OCI-LY7 (cell line): ENCODE measurements around the gene PFKP. TPM values are rescaled to one million over a fixed set of nuclear protein-coding genes. Genes with fewer than 3 reads are reported as not detected.

Experiments used
- BruUV-seq: library from RNA; stranded (reverse); fragments of 400-500 nt; replicated peaks from 2 replicates; lab custom pipeline; 2021; lab: Mats Ljungman, UMichigan
- CTCF ChIA-PET: fragments of 300-600 bp; sonication (Branson Sonifier 250); formaldehyde crosslinking; loops from one replicate; lab custom pipeline; 2022; ENCODE audit warnings: antibody characterized with exemption; ENCODE audit not compliant: unreplicated experiment; lab: Charles Lee
- POLR2A ChIA-PET: fragments of 300-600 bp; sonication (Branson Sonifier 250); formaldehyde crosslinking; loops from one replicate; lab custom pipeline; 2022; ENCODE audit warnings: antibody characterized with exemption; lab: Charles Lee
- DNase-seq: peaks from one replicate; pipeline ENCODE4 v3.0.0-alpha.2; 2015; ENCODE audit warnings: low spot score
- H2AFZ ChIP-seq: fragments of 200-600 bp; sonication (generic), shearing (Covaris generic); 2 replicates; pipeline ENCODE4 v1.6.1; 2014; ENCODE audit warnings: mild to moderate bottlenecking, antibody characterized with exemption, low read length, moderate library complexity
- H3K27ac ChIP-seq: fragments of 200-600 bp; sonication (generic); 2 replicates; pipeline ENCODE4 v1.5.1; 2014; ENCODE audit warnings: mixed run types, low read depth, mild to moderate bottlenecking, moderate library complexity, low read length, inconsistent platforms; ENCODE audit not compliant: poor library complexity, severe bottlenecking
- H3K36me3 ChIP-seq: fragments of 200-600 bp; sonication (generic); 2 replicates; pipeline ENCODE4 v1.6.1; 2014; ENCODE audit warnings: mild to moderate bottlenecking, antibody characterized with exemption, low read length, moderate library complexity, mixed read lengths; ENCODE audit not compliant: insufficient read depth
- H3K4me1 ChIP-seq: fragments of 200-600 bp; sonication (generic); 2 replicates; pipeline ENCODE4 v1.5.1; 2014; ENCODE audit warnings: mild to moderate bottlenecking, low read length; ENCODE audit not compliant: insufficient read depth, poor library complexity, severe bottlenecking
- H3K4me2 ChIP-seq: fragments of 200-600 bp; sonication (generic); 2 replicates; pipeline ENCODE4 v1.6.1; 2014; ENCODE audit warnings: mild to moderate bottlenecking, low read length
- H3K4me3 ChIP-seq: fragments of 200-600 bp; sonication (generic); 2 replicates; pipeline ENCODE4 v1.5.1; 2014; ENCODE audit warnings: mild to moderate bottlenecking, low read depth, low read length; ENCODE audit not compliant: poor library complexity, severe bottlenecking
- H3K79me2 ChIP-seq: fragments of 200-600 bp; sonication (generic); 2 replicates; pipeline ENCODE4 v1.6.1; 2016; ENCODE audit warnings: low read depth, mild to moderate bottlenecking, low read length, moderate library complexity, mixed read lengths; ENCODE audit not compliant: insufficient read depth
- H3K9me2 ChIP-seq: fragments of 200-600 bp; sonication (generic); 2 replicates; pipeline ENCODE4 v1.6.1; 2016; ENCODE audit warnings: mild to moderate bottlenecking, low read length, mixed read lengths; ENCODE audit not compliant: insufficient read depth
- H3K9me3 ChIP-seq: fragments of 200-600 bp; sonication (generic); 2 replicates; pipeline ENCODE4 v1.6.1; 2014; ENCODE audit warnings: mild to moderate bottlenecking, mixed run types, low read length, mixed read lengths
- H4K20me1 ChIP-seq: fragments of 200-600 bp; sonication (generic); 2 replicates; pipeline ENCODE4 v1.6.1; 2014; ENCODE audit warnings: mild to moderate bottlenecking, antibody characterized with exemption, low read length, moderate library complexity, mixed read lengths; ENCODE audit not compliant: insufficient read depth
- CTCF ChIP-seq: fragments of 200-600 bp; sonication (generic); conservative IDR thresholded peaks from 2 replicates; pipeline ENCODE4 v1.5.1; 2014; ENCODE audit warnings: mild to moderate bottlenecking, antibody characterized with exemption, low read length, moderate library complexity, mixed read lengths
- EZH2phosphoT487 ChIP-seq: fragments of 200-600 bp; sonication (generic); IDR thresholded peaks from 2 replicates; pipeline ENCODE4 v1.6.1; 2018; ENCODE audit warnings: low read depth, borderline replicate concordance, mild to moderate bottlenecking, mixed run types, antibody characterized with exemption, low read length, moderate library complexity, mixed read lengths
- intact Hi-C: fragments of 100-400 bp; cut with micrococcal nuclease; formaldehyde crosslinking; loops from one replicate; pipeline ENCODE4 v1.10.0; 2022; ENCODE audit not compliant: unreplicated experiment
- total RNA-seq, 2 experiments: library from RNA; depleted of rRNA in 1 of 2; stranded (reverse); fragments of >200 nt in 1 of 2; shearing (Covaris generic) in 1 of 2; gene quantifications; 2 replicates each; pipeline ENCODE4 v1.2.3, GENCODE V29; 2014 to 2022

PFKP gene
- total RNA-seq, 2 experiments from 2014 or later, result 85.4 to 154 TPM

DNA sequence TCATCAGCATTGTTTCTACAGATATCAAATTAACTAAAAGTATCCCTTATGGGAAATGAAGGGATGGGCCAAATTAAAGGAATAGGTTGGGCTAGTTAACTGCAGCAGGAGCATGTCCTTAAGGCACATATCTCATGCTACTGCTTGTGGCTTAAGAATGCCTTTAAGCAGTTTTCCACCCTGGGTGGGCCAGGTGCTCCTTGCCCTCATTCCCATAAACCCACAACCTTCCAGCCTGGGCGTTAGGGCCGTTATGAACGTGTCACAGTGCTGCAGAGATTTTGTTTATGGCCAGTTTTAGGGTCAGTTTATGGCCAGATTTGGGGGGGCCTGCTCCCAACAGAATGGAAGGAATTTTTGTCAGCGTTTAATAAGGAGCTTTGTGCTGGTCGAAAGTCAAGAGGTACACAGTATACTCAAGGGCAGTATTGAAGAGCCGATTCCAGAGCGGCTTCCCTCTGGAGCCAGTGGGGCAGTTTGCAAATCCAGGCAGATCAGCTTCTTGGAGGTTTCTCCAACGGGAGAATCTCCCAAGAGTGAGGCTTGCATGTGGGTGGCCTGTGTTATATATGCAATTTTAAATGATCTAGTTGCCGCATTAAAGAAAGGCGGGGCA lies 7.7 kb downstream of the PFKP start:
- Histone ChIP-seq H3K36me3 (peaks cover 89% of the 10 kb centered on the region), H3K4me1 (peaks cover 10% of the 10 kb centered on the region), H3K4me3 (no peak overlapping the region), H4K20me1 (peaks cover 45% of the 10 kb centered on the region), H3K9me3 (no peaks in the 10 kb centered on the region), H3K27ac (no peak overlapping the region), H2AFZ (no peak overlapping the region), H3K79me2 (peaks cover 87% of the 10 kb centered on the region), H3K9me2 (no peaks in the 10 kb centered on the region), H3K4me2 (no peak overlapping the region)
- intact Hi-C loops, result no loop called here
- no peak for DNase-seq
- CTCF ChIA-PET, result no interaction called here
- POLR2A ChIA-PET, result no interaction called here
- TF ChIP-seq CTCF, result no peak
- no peak for TF ChIP-seq EZH2phosphoT487
- BruUV-seq, result no TSS peak

DNA sequence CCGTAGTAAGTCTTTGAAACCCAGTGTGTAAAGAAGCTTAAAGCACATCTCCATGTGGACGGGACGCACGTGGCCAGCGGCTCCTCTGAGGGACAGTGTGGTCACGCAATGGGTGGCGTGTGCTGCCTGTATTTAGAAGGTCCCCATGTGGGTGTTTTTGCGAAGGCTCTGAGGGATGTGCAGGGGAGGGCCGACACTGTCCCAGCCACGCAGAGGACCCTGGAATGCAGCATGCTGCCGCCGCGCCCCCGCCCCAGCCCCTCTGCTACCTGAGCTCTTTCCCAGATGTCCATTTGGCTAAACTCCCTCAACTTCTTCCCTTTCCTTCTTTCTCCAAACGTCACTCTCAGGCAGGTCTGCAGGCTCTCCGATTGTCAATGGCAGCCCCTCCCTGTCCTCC lies 8.8 kb downstream of the PFKP start:
- H4K20me1 ChIP-seq, result peaks cover 40% of the 10 kb centered on the region
- H3K4me1 ChIP-seq, result no peaks in the 10 kb centered on the region
- no peak overlapping the region for H3K4me3 ChIP-seq
- intact Hi-C loops, result no loop called here
- ChIA-PET CTCF (no interaction called here), POLR2A (interaction anchor here (0.7 kb wide), 1 partner anchor 1742 kb away, joined by 4 read pairs; no protein-coding TSS in a partner anchor)
- no peak for DNase-seq
- no TSS peak for BruUV-seq
- H3K9me2 ChIP-seq, result no peaks in the 10 kb centered on the region
- H3K27ac ChIP-seq, result no peak overlapping the region
- peaks cover 85% of the 10 kb centered on the region for H3K79me2 ChIP-seq
- peaks cover 87% of the 10 kb centered on the region for H3K36me3 ChIP-seq
- no peak overlapping the region for H3K4me2 ChIP-seq
- H2AFZ ChIP-seq, result no peak overlapping the region
- TF ChIP-seq CTCF, result no peak
- no peak for TF ChIP-seq EZH2phosphoT487
- H3K9me3 ChIP-seq, result no peaks in the 10 kb centered on the region

DNA sequence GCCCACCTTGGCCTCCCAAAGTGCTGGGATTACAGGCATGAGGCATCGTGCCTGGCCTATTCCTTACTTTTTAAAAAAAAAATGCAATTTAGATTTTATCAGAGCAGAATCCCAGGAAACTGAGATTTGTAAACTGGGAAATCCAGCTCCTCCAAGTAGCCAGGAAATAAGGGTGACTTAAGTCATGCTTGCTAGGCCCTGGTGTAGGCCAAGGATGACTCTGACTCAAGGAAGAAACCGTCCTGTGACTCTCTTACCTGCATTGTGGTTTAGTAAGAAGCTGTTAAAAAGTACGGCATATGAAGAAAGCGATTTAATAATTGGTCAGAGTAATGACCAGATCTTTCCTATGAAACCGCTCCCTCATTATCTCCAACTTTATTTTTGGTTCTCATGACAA lies 10.2 kb downstream of the PFKP start:
- no TSS peak for BruUV-seq
- intact Hi-C loops, result no loop called here

More for the DNA sequence above, 10.2 kb downstream of the PFKP start:
- Histone ChIP-seq H3K4me3 (no peak overlapping the region), H3K9me2 (no peaks in the 10 kb centered on the region), H2AFZ (no peak overlapping the region), H3K36me3 (peaks cover 87% of the 10 kb centered on the region), H3K79me2 (peaks cover 83% of the 10 kb centered on the region), H3K9me3 (no peaks in the 10 kb centered on the region), H3K27ac (no peak overlapping the region), H3K4me2 (no peak overlapping the region), H4K20me1 (peaks cover 32% of the 10 kb centered on the region), H3K4me1 (no peaks in the 10 kb centered on the region)
- CTCF ChIA-PET, result no interaction called here
- no peak for DNase-seq
- POLR2A ChIA-PET, result no interaction called here
- TF ChIP-seq EZH2phosphoT487 (no peak), CTCF (no peak)
